Breast epithelium (tissue), 3 donors: ENCODE results near the gene NUDT15.

Source experiments
- CTCF ChIP-seq, 3 donors: fragments of 450-650 bp; IDR thresholded peaks; one replicate each; pipeline ENCODE4 v1.5.1; 2016 to 2017; ENCODE audit warnings: antibody characterized with exemption in 3 of 3, mild to moderate bottlenecking in 3 of 3, moderate library complexity in 3 of 3
- POLR2AphosphoS5 ChIP-seq, 3 donors: sonication (generic); formaldehyde crosslinking; IDR thresholded peaks; one replicate each; pipeline ENCODE4 v1.6.1; 2017; ENCODE audit warnings: antibody characterized with exemption in 3 of 3

GRCh38 chr13:48028066-48028465, 9.5 kb upstream of the NUDT15 start:
- TF ChIP-seq POLR2AphosphoS5 (IDR thresholded peaks at IDR 0.05) (no peak), CTCF (IDR thresholded peaks at IDR 0.05) (no peak)
